Caco-2 (cell line): ENCODE data around the gene VAPB. TPM values are rescaled to one million over a fixed set of nuclear protein-coding genes. Genes with fewer than 3 reads are reported as not detected.
A peak's percentile ranks its signal among the peaks of the same experiment; 100 is the strongest.
"Not testable (repeated sequence)": the region's sequence is repeated elsewhere in the genome, so short reads cannot be mapped to it uniquely, and the experiment has no call there.

Experiments
- BruUV-seq: library from RNA; stranded (reverse); fragments of 400-500 nt; replicated peaks from 2 replicates; lab custom pipeline; 2021; lab: Mats Ljungman, UMichigan
- CTCF ChIA-PET: fragments of 300-600 bp; sonication (Branson Sonifier 250); formaldehyde crosslinking; loops from one replicate; lab custom pipeline; 2022; ENCODE audit warnings: antibody characterized with exemption; lab: Charles Lee
- POLR2A ChIA-PET: fragments of 300-600 bp; sonication (Branson Sonifier 250); formaldehyde crosslinking; loops from one replicate; lab custom pipeline; 2022; ENCODE audit warnings: antibody characterized with exemption; lab: Charles Lee
- DNase-seq, 2 experiments: peaks; one replicate each; pipeline versions ENCODE4 v3.0.0 to v3.0.0-alpha.2; 2020 to 2022
- H3K27me3 ChIP-seq: replicated peaks from 2 replicates; pipeline ENCODE4 v1.6.0; 2011; ENCODE audit warnings: low read length; ENCODE audit not compliant: control insufficient read depth, insufficient read depth
- H3K36me3 ChIP-seq: 2 replicates; pipeline ENCODE4 v1.5.1; 2011; ENCODE audit warnings: low read length; ENCODE audit not compliant: control insufficient read depth, insufficient read depth
- H3K4me1 ChIP-seq: fragments of 250-450 bp; sonication (Bioruptor Pico); 2 replicates; pipeline ENCODE4 v1.5.1; 2020; ENCODE audit warnings: mild to moderate bottlenecking
- H3K4me3 ChIP-seq: 2 replicates; pipeline ENCODE4 v1.5.1; 2011; ENCODE audit warnings: low read depth, mild to moderate bottlenecking, control low read depth, low read length
- H3K9me3 ChIP-seq: fragments of 250-450 bp; sonication (Bioruptor Pico); 2 replicates; pipeline ENCODE4 v1.5.1; 2020; ENCODE audit warnings: mild to moderate bottlenecking, moderate library complexity
- H3K27ac Mint-ChIP-seq: one replicate; pipeline ENCODE4 v1.8.0; 2022; ENCODE audit warnings: mixed read lengths; ENCODE audit not compliant: unreplicated experiment
- H3K27me3 Mint-ChIP-seq: one replicate; pipeline ENCODE4 v1.8.0; 2022; ENCODE audit warnings: mixed read lengths; ENCODE audit not compliant: insufficient read depth, unreplicated experiment
- H3K36me3 Mint-ChIP-seq: one replicate; pipeline ENCODE4 v1.8.0; 2022; ENCODE audit warnings: mild to moderate bottlenecking, mixed read lengths; ENCODE audit not compliant: insufficient read depth, unreplicated experiment
- H3K4me1 Mint-ChIP-seq: one replicate; pipeline ENCODE4 v1.8.0; 2022; ENCODE audit warnings: low read depth, mixed read lengths; ENCODE audit not compliant: unreplicated experiment
- H3K4me3 Mint-ChIP-seq: one replicate; pipeline ENCODE4 v1.8.0; 2022; ENCODE audit warnings: mild to moderate bottlenecking, moderate library complexity, mixed read lengths; ENCODE audit not compliant: unreplicated experiment
- H3K9me3 Mint-ChIP-seq: one replicate; pipeline ENCODE4 v1.8.0; 2022; ENCODE audit warnings: mixed read lengths; ENCODE audit not compliant: unreplicated experiment
- intact Hi-C: fragments of 100-400 bp; cut with micrococcal nuclease; formaldehyde crosslinking; loops from one replicate; pipeline ENCODE4 v1.10.0; 2022; ENCODE audit not compliant: unreplicated experiment
- total RNA-seq: library from RNA; stranded (reverse); gene quantifications from 2 replicates; pipeline ENCODE4 v1.2.3, GENCODE V29; 2022
- TF ChIP-seq, protein P1 (sequence below), 2 experiments: fragments of 200-600 bp in 1 of 2; IDR thresholded peaks; 1 replicate in 1 of 2; 2 replicates in 1 of 2; pipeline versions ENCODE4 v1.5.1 to v1.8.0; 2011 to 2022; ENCODE audit warnings: antibody characterized with exemption in 1 of 2, control low read depth in 1 of 2, inconsistent platforms in 1 of 2, low read depth in 1 of 2, low read length in 1 of 2, mild to moderate bottlenecking in 1 of 2, moderate library complexity in 1 of 2; ENCODE audit not compliant: insufficient read depth in 1 of 2, severe bottlenecking in 1 of 2, unreplicated experiment in 1 of 2

Gene VAPB
- total RNA-seq, 1 experiment from 2014 or later: 186 TPM

DNA sequence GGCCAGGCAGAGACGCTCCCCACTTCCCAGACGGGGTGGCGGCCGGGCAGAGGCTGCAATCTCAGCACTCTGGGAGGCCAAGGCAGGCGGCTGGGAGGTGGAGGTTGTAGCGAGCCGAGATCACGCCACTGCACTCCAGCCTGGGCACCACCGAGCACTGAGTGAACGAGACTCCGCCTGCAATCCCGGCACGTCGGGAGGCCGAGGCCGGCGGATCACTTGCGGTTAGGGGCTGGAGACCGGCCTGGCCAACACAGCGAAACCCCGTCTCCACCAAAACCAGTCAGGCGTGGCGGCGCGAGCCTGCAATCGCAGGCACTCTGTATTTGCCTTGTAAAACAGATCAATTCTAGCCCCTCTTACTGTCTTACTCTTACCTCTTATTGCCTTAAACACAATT lies 25.8 kb downstream of the VAPB start:
- DNase-seq, CTCF ChIA-PET, H3K4me1 ChIP-seq, H3K9me3 ChIP-seq, H3K36me3 ChIP-seq, POLR2A ChIA-PET, BruUV-seq, H3K4me3 Mint-ChIP-seq, H3K4me3 ChIP-seq, H3K9me3 Mint-ChIP-seq, H3K27me3 Mint-ChIP-seq, intact Hi-C loops, H3K27me3 ChIP-seq: not testable (repeated sequence)
- Mint-ChIP-seq H3K36me3 (peaks cover 68% of the 10 kb centered on the region), H3K27ac (peak overlapping the region; percentile 37), H3K4me1 (peaks cover 29% of the 10 kb centered on the region)

- peak overlapping the region; percentile 4 for H3K27ac Mint-ChIP-seq
These were observed 27.0 kb downstream of the VAPB start for GRCh38 chr20:58416057-58416456.

GRCh38 chr20:58416835-58417234 lies 27.8 kb downstream of the VAPB start:
- CTCF ChIA-PET: no interaction called here
- peaks cover 50% of the 10 kb centered on the region for H3K4me1 Mint-ChIP-seq

More at GRCh38 chr20:58416057-58416456, 27.0 kb downstream of the VAPB start:
- no TSS peak for BruUV-seq
- Histone ChIP-seq H3K4me1 (peaks cover 20% of the 10 kb centered on the region), H3K4me3 (no peak overlapping the region), H3K27me3 (no peaks in the 10 kb centered on the region), H3K9me3 (no peaks in the 10 kb centered on the region; the same call in 1 of the 2 replicates), H3K36me3 (peaks cover 2% of the 10 kb centered on the region; the same call in 1 of the 2 replicates)
- intact Hi-C loops: no loop called here
- ChIA-PET CTCF (no interaction called here), POLR2A (no interaction called here)
- no peaks in the 10 kb centered on the region for H3K9me3 Mint-ChIP-seq
- H3K36me3 Mint-ChIP-seq: peaks cover 70% of the 10 kb centered on the region
- no peaks in the 10 kb centered on the region for H3K27me3 Mint-ChIP-seq
- no peak for DNase-seq
- TF ChIP-seq, protein P1, sequence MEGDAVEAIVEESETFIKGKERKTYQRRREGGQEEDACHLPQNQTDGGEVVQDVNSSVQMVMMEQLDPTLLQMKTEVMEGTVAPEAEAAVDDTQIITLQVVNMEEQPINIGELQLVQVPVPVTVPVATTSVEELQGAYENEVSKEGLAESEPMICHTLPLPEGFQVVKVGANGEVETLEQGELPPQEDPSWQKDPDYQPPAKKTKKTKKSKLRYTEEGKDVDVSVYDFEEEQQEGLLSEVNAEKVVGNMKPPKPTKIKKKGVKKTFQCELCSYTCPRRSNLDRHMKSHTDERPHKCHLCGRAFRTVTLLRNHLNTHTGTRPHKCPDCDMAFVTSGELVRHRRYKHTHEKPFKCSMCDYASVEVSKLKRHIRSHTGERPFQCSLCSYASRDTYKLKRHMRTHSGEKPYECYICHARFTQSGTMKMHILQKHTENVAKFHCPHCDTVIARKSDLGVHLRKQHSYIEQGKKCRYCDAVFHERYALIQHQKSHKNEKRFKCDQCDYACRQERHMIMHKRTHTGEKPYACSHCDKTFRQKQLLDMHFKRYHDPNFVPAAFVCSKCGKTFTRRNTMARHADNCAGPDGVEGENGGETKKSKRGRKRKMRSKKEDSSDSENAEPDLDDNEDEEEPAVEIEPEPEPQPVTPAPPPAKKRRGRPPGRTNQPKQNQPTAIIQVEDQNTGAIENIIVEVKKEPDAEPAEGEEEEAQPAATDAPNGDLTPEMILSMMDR (IDR thresholded peaks at IDR 0.05; ENCODE audit: insufficient read depth in 1 of 2, low read depth in 1 of 2, low read length in 1 of 2, severe bottlenecking in 1 of 2, unreplicated experiment in 1 of 2): no peak
- H3K4me3 Mint-ChIP-seq: no peak overlapping the region
- peaks cover 42% of the 10 kb centered on the region for H3K4me1 Mint-ChIP-seq

More at GRCh38 chr20:58416835-58417234, 27.8 kb downstream of the VAPB start:
- Mint-ChIP-seq H3K27me3 (no peaks in the 10 kb centered on the region), H3K4me3 (no peak overlapping the region), H3K9me3 (no peaks in the 10 kb centered on the region), H3K36me3 (peaks cover 70% of the 10 kb centered on the region), H3K27ac (peak overlapping the region; percentile 4)
- no peak overlapping the region for H3K4me3 ChIP-seq
- no peaks in the 10 kb centered on the region for H3K27me3 ChIP-seq
- H3K4me1 ChIP-seq: peaks cover 28% of the 10 kb centered on the region
- POLR2A ChIA-PET: no interaction called here
- peaks cover 2% of the 10 kb centered on the region; the same call in 1 of the 2 replicates for H3K36me3 ChIP-seq
- no TSS peak for BruUV-seq
- no peaks in the 10 kb centered on the region; the same call in 1 of the 2 replicates for H3K9me3 ChIP-seq
- intact Hi-C loops: no loop called here
- DNase-seq: no peak
- TF ChIP-seq, protein P1 (IDR thresholded peaks at IDR 0.05; ENCODE audit: insufficient read depth in 1 of 2, low read depth in 1 of 2, low read length in 1 of 2, severe bottlenecking in 1 of 2, unreplicated experiment in 1 of 2): no peak
